ENCODE results near the gene EEF2. TPM values are rescaled to one million over a fixed set of nuclear protein-coding genes. Genes with fewer than 3 reads are reported as not detected.
"Not testable (repeated sequence)": the region's sequence is repeated elsewhere in the genome, so short reads cannot be mapped to it uniquely, and the experiment has no call there.

Gene EEF2
- total RNA-seq, 1 donor from 2014 or later = 3,028 TPM

- Mint-ChIP-seq H3K4me3 (ENCODE audit: low read depth) (peak overlapping the region; percentile 89), H3K4me1 (ENCODE audit: low read depth) (peaks cover 25% of the 10 kb centered on the region), H3K36me3 (ENCODE audit: insufficient read depth) (peaks cover 16% of the 10 kb centered on the region), H3K27ac (peak overlapping the region; percentile 99), H3K27me3 (no peaks in the 10 kb centered on the region), H3K9me3 (ENCODE audit: low read depth) (no peaks in the 10 kb centered on the region)
- DNase-seq (ENCODE audit: low spot score, unreplicated experiment) = peak; percentile 8
- no peak for TF ChIP-seq CTCF (IDR thresholded peaks at IDR 0.05; ENCODE audit: unreplicated experiment)
Observed at GRCh38 chr19:3970313-3970807, 14.9 kb downstream of the EEF2 start.

GRCh38 chr19:3969435-3970312 is 15.6 kb downstream of the EEF2 start:
- Mint-ChIP-seq H3K36me3 (ENCODE audit: insufficient read depth) (peaks cover 17% of the 10 kb centered on the region), H3K9me3 (ENCODE audit: low read depth) (no peaks in the 10 kb centered on the region), H3K27me3 (no peaks in the 10 kb centered on the region), H3K4me1 (ENCODE audit: low read depth) (peaks cover 25% of the 10 kb centered on the region), H3K27ac (peak overlapping the region; percentile 99), H3K4me3 (ENCODE audit: low read depth) (peak overlapping the region; percentile 89)
- peak; percentile 18 for DNase-seq (ENCODE audit: low spot score, unreplicated experiment)
- TF ChIP-seq CTCF (IDR thresholded peaks at IDR 0.05; ENCODE audit: unreplicated experiment) = peak; percentile 16

- H3K36me3 Mint-ChIP-seq (ENCODE audit: insufficient read depth) = peaks cover 18% of the 10 kb centered on the region
- peaks cover 25% of the 10 kb centered on the region for H3K4me1 Mint-ChIP-seq (ENCODE audit: low read depth)
- H3K9me3 Mint-ChIP-seq (ENCODE audit: low read depth) = no peaks in the 10 kb centered on the region
Observed at GRCh38 chr19:3968556-3969434, 16.5 kb downstream of the EEF2 start.

DNA sequence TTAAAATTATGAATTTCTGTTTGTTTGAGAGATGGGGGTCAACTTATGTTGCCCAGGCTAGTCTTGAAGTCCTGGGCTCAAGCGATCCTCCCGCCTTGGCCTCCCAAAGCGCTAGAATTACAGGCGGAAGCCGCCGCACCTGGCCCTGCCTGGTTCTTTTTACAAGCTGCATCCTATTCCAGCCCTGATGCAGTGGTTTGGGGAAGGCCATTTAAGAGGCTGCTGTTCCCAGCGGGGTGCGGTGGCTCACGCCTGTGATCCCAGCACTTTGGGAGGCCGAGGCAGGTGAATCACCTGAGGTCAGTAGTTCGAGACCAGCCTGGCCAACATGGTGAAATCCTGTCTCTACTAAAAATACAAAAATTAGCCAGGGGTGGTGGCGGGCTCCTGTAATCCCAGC is 17.3 kb downstream of the EEF2 start:
- DNase-seq (ENCODE audit: low spot score, unreplicated experiment); H3K27me3 Mint-ChIP-seq; H3K9me3 Mint-ChIP-seq (ENCODE audit: low read depth): not testable (repeated sequence)
- Mint-ChIP-seq H3K4me1 (ENCODE audit: low read depth) (peaks cover 25% of the 10 kb centered on the region), H3K36me3 (ENCODE audit: insufficient read depth) (peaks cover 20% of the 10 kb centered on the region), H3K27ac (peak overlapping the region; percentile 99), H3K4me3 (ENCODE audit: low read depth) (peak overlapping the region; percentile 89)

More at GRCh38 chr19:3968556-3969434, 16.5 kb downstream of the EEF2 start:
- Mint-ChIP-seq H3K27ac (peak overlapping the region; percentile 99), H3K4me3 (ENCODE audit: low read depth) (peak overlapping the region; percentile 89), H3K27me3 (no peaks in the 10 kb centered on the region)
- DNase-seq (ENCODE audit: low spot score, unreplicated experiment) = peak; percentile 71
- no peak for TF ChIP-seq CTCF (IDR thresholded peaks at IDR 0.05; ENCODE audit: unreplicated experiment)

- Mint-ChIP-seq H3K27me3 (no peaks in the 10 kb centered on the region), H3K9me3 (ENCODE audit: low read depth) (no peaks in the 10 kb centered on the region), H3K36me3 (ENCODE audit: insufficient read depth) (peaks cover 22% of the 10 kb centered on the region), H3K4me3 (ENCODE audit: low read depth) (no peak overlapping the region), H3K4me1 (ENCODE audit: low read depth) (peaks cover 24% of the 10 kb centered on the region), H3K27ac (peak overlapping the region; percentile 84)
- TF ChIP-seq CTCF (IDR thresholded peaks at IDR 0.05; ENCODE audit: unreplicated experiment) = no peak
- DNase-seq (ENCODE audit: low spot score, unreplicated experiment) = no peak
Observed at GRCh38 chr19:3966051-3967017, 18.9 kb downstream of the EEF2 start.
